ENCODE results near the gene SPAM1.
"Not testable (repeated sequence)": the region's sequence is repeated elsewhere in the genome, so short reads cannot be mapped to it uniquely, and the experiment has no call there.

The SPAM1 gene

DNA sequence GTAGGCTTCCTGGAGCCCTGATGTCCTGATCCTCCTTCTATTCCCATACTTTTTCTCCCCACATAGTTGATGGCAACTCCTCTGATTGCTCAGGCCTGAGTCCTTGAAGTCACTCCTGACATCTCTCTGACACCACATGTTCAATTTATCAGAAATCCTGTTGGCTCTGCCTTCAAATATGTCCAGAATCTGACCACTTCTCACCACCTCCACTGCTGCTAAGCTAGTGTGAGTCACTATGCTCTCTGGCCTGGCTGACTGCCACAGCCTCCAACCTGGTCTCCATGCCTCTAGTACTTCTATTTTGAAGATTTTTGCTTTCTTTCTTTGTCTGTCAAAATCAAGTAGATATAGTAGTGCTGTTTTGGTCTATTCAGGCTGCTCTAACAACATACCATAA is 54.8 kb downstream of the SPAM1 start:
- Histone ChIP-seq H3K9ac (ENCODE audit: low read depth in 1 of 2, low read length in 2 of 2) (no peak overlapping the region), H3K4me1 (ENCODE audit: control insufficient read depth in 1 of 2, insufficient read depth in 2 of 2, low read length in 2 of 2) (no peaks in the 10 kb centered on the region), H3K9me3 (ENCODE audit: control insufficient read depth in 1 of 2, low read length in 2 of 2) (peaks cover 0 to 2% of the 10 kb centered on the region in 2 donors), H3K4me3 (ENCODE audit: low read depth in 1 of 2, low read length in 2 of 2) (no peak overlapping the region), H3K36me3 (ENCODE audit: control insufficient read depth in 1 of 2, insufficient read depth in 2 of 2, low read length in 2 of 2) (no peaks in the 10 kb centered on the region), H3K27ac (ENCODE audit: low read depth, low read length) (no peak overlapping the region), H3K27me3 (ENCODE audit: control insufficient read depth in 1 of 2, insufficient read depth in 2 of 2, low read length in 2 of 2) (no peaks in the 10 kb centered on the region)

DNA sequence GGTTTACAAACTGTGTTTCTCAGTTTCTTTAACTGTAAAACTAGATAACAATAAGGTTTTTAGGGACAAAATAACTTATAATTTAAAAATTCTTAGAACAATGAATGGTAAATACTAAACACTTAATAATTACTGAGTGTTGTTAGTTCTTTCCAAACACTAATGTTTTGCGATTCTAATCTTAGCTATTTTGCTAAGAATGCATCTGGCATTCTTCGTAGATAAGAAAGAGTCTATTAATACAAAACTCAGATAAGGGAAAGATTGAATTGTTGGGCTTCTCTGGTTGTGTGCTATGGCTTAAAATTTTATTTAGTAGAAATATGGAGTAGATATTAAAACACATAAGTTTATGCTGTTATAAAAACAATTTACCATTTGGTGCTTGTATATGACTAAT is 62.4 kb downstream of the SPAM1 start:
- no peaks in the 10 kb centered on the region for H3K9me3 ChIP-seq (ENCODE audit: control insufficient read depth in 1 of 2, low read length in 2 of 2)
- H3K27me3 ChIP-seq (ENCODE audit: control insufficient read depth in 1 of 2, insufficient read depth in 2 of 2, low read length in 2 of 2) = no peaks in the 10 kb centered on the region
- no peak overlapping the region for H3K4me3 ChIP-seq (ENCODE audit: low read depth in 1 of 2, low read length in 2 of 2)
- no peaks in the 10 kb centered on the region for H3K4me1 ChIP-seq (ENCODE audit: control insufficient read depth in 1 of 2, insufficient read depth in 2 of 2, low read length in 2 of 2)
- no peak overlapping the region for H3K27ac ChIP-seq (ENCODE audit: low read depth, low read length)
- H3K9ac ChIP-seq (ENCODE audit: low read depth in 1 of 2, low read length in 2 of 2) = no peak overlapping the region
- H3K36me3 ChIP-seq (ENCODE audit: control insufficient read depth in 1 of 2, insufficient read depth in 2 of 2, low read length in 2 of 2) = no peaks in the 10 kb centered on the region

DNA sequence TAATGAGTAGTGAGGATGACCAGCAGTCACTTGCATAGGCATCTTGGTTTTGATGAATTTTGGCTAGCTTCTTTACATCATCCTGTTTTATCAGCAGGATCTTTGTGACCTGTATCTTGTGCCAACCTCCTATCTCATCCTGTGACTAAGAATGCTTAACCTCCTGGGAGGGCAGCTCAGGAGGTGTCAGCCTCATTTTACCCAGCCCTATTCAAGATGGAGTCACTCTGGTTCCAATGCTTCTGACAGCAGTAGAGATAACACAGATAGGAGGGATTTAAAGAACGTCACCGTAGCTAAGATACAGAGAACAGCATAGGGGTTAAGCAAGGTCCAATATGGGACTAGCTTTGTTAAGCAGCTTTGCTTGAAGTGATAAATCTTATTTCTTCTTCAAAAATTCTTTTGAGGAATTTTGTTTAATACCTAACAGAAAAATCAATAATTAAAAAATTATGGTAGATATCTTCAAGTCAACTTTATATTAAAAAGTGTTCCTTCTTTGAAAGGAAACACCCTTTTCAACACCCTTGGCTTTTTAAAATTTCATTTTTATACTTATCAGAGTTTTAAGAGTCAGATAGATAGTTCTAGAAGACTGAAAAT is 68.0 kb downstream of the SPAM1 start:
- no peaks in the 10 kb centered on the region for H3K27me3 ChIP-seq (ENCODE audit: control insufficient read depth in 1 of 2, insufficient read depth in 2 of 2, low read length in 2 of 2)

DNA sequence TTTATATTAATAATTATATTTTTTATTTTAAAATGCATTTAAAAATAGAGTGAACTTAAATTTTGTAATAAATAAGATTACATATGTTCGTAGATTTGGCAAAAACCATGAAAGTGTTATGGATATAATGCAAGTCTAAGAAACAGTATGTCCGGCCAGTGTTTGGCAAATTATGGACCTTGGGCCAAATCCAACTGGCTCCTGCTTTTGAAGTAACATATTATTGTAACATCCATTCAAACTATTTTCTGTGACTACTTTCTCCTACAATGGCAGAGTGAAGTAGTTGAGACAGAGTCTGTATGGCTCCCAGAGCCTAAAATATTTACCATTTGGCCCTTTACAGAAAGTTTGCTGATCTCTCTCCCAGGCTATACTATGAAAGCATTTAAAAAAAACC is 69.0 kb downstream of the SPAM1 start:
- Histone ChIP-seq H3K4me3 (ENCODE audit: low read depth in 1 of 2, low read length in 2 of 2) (no peak overlapping the region), H3K36me3 (ENCODE audit: control insufficient read depth in 1 of 2, insufficient read depth in 2 of 2, low read length in 2 of 2) (no peaks in the 10 kb centered on the region), H3K27me3 (ENCODE audit: control insufficient read depth in 1 of 2, insufficient read depth in 2 of 2, low read length in 2 of 2) (no peaks in the 10 kb centered on the region), H3K9me3 (ENCODE audit: control insufficient read depth in 1 of 2, low read length in 2 of 2) (no peaks in the 10 kb centered on the region), H3K4me1 (ENCODE audit: control insufficient read depth in 1 of 2, insufficient read depth in 2 of 2, low read length in 2 of 2) (no peaks in the 10 kb centered on the region), H3K27ac (ENCODE audit: low read depth, low read length) (no peak overlapping the region), H3K9ac (ENCODE audit: low read depth in 1 of 2, low read length in 2 of 2) (no peak overlapping the region)

More for the DNA sequence above, 68.0 kb downstream of the SPAM1 start:
- no peaks in the 10 kb centered on the region for H3K4me1 ChIP-seq (ENCODE audit: control insufficient read depth in 1 of 2, insufficient read depth in 2 of 2, low read length in 2 of 2)
- no peaks in the 10 kb centered on the region for H3K36me3 ChIP-seq (ENCODE audit: control insufficient read depth in 1 of 2, insufficient read depth in 2 of 2, low read length in 2 of 2)
- H3K27ac ChIP-seq (ENCODE audit: low read depth, low read length) = no peak overlapping the region
- no peaks in the 10 kb centered on the region for H3K9me3 ChIP-seq (ENCODE audit: control insufficient read depth in 1 of 2, low read length in 2 of 2)
- no peak overlapping the region for H3K4me3 ChIP-seq (ENCODE audit: low read depth in 1 of 2, low read length in 2 of 2)
- H3K9ac ChIP-seq (ENCODE audit: low read depth in 1 of 2, low read length in 2 of 2) = no peak overlapping the region

DNA sequence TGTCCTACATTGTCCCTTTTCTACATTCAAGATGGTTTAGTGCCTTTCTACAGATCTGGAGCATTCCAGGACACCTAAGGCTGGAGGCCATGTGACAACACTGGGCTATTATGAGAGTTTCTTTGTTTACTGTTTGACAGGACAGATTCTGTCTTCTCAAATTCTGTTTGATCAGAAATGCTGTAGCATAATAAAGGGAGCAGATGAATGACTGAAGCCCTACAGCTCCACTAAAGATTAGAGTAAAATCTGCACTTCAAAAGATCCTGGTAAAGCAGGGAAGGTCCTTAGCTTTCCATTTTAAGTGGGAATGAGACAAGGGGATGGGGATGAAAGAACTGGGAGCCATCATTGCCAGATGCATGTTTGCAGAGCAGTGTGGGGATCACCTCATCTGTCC is 69.4 kb downstream of the SPAM1 start:
- Histone ChIP-seq H3K9ac (ENCODE audit: low read depth in 1 of 2, low read length in 2 of 2) (no peak overlapping the region), H3K4me3 (ENCODE audit: low read depth in 1 of 2, low read length in 2 of 2) (no peak overlapping the region), H3K27ac (ENCODE audit: low read depth, low read length) (no peak overlapping the region), H3K4me1 (ENCODE audit: control insufficient read depth in 1 of 2, insufficient read depth in 2 of 2, low read length in 2 of 2) (no peaks in the 10 kb centered on the region), H3K27me3 (ENCODE audit: control insufficient read depth in 1 of 2, insufficient read depth in 2 of 2, low read length in 2 of 2) (no peaks in the 10 kb centered on the region), H3K36me3 (ENCODE audit: control insufficient read depth in 1 of 2, insufficient read depth in 2 of 2, low read length in 2 of 2) (no peaks in the 10 kb centered on the region), H3K9me3 (ENCODE audit: control insufficient read depth in 1 of 2, low read length in 2 of 2) (no peaks in the 10 kb centered on the region)

DNA sequence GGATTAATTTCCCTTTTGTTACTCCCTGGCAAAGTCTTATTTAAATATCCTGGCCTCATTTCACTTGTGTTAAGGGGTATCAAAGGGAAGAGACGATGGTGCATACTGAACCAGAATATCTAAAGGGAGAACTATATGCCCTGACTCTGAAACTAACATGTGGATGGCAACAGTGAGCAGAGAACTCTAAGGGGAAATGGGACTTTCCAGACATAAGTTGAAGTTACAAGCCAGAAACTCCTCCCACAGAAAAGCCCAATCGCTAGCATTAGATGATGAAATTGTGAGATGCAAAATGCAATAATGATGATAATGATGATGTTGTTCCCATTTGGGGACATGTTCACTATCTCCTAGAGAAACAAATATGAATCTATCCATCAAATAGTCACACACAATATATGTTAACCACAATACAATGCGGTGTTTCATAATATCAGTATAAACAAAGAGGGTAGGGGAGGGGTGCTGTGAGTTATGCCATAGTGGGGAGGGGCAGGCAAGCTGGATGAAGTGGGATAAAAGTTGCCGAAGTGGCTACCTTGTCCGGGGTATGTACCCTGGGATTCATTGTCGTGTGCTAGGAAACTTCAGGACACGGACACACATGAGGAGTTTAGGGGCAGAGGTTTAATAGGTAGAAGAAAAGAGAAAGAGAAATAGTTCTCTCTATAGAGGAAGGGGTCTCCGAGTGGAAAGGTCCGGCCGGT is 70.7 kb downstream of the SPAM1 start:
- Histone ChIP-seq H3K9me3 (ENCODE audit: control insufficient read depth in 1 of 2, low read length in 2 of 2) (no peaks in the 10 kb centered on the region), H3K27me3 (ENCODE audit: control insufficient read depth in 1 of 2, insufficient read depth in 2 of 2, low read length in 2 of 2) (no peaks in the 10 kb centered on the region), H3K9ac (ENCODE audit: low read depth in 1 of 2, low read length in 2 of 2) (no peak overlapping the region), H3K4me3 (ENCODE audit: low read depth in 1 of 2, low read length in 2 of 2) (no peak overlapping the region), H3K4me1 (ENCODE audit: control insufficient read depth in 1 of 2, insufficient read depth in 2 of 2, low read length in 2 of 2) (no peaks in the 10 kb centered on the region), H3K36me3 (ENCODE audit: control insufficient read depth in 1 of 2, insufficient read depth in 2 of 2, low read length in 2 of 2) (no peaks in the 10 kb centered on the region), H3K27ac (ENCODE audit: low read depth, low read length) (no peak overlapping the region)

DNA sequence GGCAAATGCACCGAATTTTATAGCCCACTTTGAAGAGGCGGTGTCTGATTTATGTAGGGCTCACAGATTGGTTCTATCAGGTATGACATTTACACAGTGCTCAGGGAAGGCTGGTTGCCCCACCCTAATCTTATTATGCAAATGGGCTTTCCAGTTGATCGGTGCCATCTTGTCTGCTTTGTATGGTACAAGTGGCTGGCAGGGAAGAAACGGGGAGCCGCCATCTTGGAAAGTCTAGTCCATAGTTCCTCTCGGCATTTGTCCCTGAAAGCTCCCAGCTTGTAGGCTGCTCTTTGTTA is 71.2 kb downstream of the SPAM1 start:
- Histone ChIP-seq H3K27ac (ENCODE audit: low read depth, low read length) (no peak overlapping the region), H3K9ac (ENCODE audit: low read depth in 1 of 2, low read length in 2 of 2) (no peak overlapping the region), H3K27me3 (ENCODE audit: control insufficient read depth in 1 of 2, insufficient read depth in 2 of 2, low read length in 2 of 2) (no peaks in the 10 kb centered on the region), H3K36me3 (ENCODE audit: control insufficient read depth in 1 of 2, insufficient read depth in 2 of 2, low read length in 2 of 2) (no peaks in the 10 kb centered on the region), H3K4me3 (ENCODE audit: low read depth in 1 of 2, low read length in 2 of 2) (no peak overlapping the region), H3K9me3 (ENCODE audit: control insufficient read depth in 1 of 2, low read length in 2 of 2) (peaks cover 0 to 3% of the 10 kb centered on the region in 2 donors), H3K4me1 (ENCODE audit: control insufficient read depth in 1 of 2, insufficient read depth in 2 of 2, low read length in 2 of 2) (no peaks in the 10 kb centered on the region)

DNA sequence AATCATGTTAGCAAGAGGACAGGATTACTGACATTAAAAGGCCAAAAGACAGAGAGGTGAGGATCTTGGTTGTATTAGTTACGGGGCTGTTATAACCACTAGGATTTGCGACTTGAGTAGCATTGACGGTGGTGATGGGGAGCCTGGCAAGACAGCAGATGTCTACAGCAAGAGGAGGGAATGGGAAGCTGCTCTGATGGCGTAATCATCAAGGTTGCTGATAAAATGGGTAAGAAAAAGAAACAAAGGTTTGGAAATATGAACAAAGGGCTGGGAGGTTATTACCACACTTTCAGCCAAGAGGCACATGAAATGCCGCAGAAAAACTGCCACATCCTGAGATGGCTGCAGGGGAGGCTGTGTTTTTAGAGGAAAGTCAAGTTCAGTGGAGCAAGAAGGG is 73.9 kb downstream of the SPAM1 start:
- Histone ChIP-seq H3K27me3 (ENCODE audit: control insufficient read depth in 1 of 2, insufficient read depth in 2 of 2, low read length in 2 of 2) (no peaks in the 10 kb centered on the region), H3K9me3 (ENCODE audit: control insufficient read depth in 1 of 2, low read length in 2 of 2) (peaks cover 0 to 8% of the 10 kb centered on the region in 2 donors), H3K36me3 (ENCODE audit: control insufficient read depth in 1 of 2, insufficient read depth in 2 of 2, low read length in 2 of 2) (no peaks in the 10 kb centered on the region), H3K4me3 (ENCODE audit: low read depth in 1 of 2, low read length in 2 of 2) (no peak overlapping the region), H3K4me1 (ENCODE audit: control insufficient read depth in 1 of 2, insufficient read depth in 2 of 2, low read length in 2 of 2) (no peaks in the 10 kb centered on the region), H3K27ac (ENCODE audit: low read depth, low read length) (no peak overlapping the region), H3K9ac (ENCODE audit: low read depth in 1 of 2, low read length in 2 of 2) (no peak overlapping the region)

DNA sequence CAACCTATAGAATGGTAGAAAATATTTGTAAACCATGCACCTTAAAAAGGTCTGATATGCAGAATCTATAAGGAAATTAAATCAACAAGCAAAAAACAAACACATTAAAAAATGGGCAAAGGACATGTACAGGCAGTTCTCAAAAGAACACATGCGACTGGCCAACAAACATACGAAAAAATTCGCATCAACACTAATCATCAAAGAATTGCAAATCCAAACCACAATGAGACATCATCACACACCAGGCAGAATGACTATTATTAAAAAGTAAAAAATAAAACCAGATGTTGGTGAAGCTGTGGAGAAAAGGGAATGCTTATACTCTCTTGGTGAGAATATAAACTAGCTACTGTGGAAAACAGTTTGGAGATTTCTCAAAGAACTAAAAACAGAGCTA is 74.7 kb downstream of the SPAM1 start:
- H3K9me3 ChIP-seq (ENCODE audit: control insufficient read depth in 1 of 2, low read length in 2 of 2) = peaks cover 0 to 8% of the 10 kb centered on the region in 2 donors
- H3K27me3 ChIP-seq (ENCODE audit: control insufficient read depth in 1 of 2, insufficient read depth in 2 of 2, low read length in 2 of 2) = no peaks in the 10 kb centered on the region

DNA sequence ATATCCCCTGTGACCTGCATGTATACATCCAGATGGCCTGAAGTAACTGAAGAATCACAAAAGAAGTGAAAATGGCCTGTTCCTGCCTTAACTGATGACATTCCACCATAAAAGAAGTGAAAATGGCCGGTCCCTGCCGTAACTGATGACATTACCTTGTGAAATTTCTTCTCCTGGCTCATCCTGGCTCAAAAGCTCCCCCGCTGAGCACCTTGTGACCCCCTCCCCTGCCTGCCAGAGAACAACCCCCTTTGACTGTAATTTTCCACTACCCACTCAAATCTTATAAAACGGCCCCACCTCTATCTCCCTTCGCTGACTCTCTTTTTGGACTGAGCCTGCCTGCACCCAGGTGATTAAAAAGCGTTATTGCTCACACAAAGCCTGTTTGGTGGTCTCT is 83.3 kb downstream of the SPAM1 start:
- H3K27me3 ChIP-seq (ENCODE audit: control insufficient read depth in 1 of 2, insufficient read depth in 2 of 2, low read length in 2 of 2); H3K4me3 ChIP-seq (ENCODE audit: low read depth in 1 of 2, low read length in 2 of 2); H3K9ac ChIP-seq (ENCODE audit: low read depth in 1 of 2, low read length in 2 of 2); H3K27ac ChIP-seq (ENCODE audit: low read depth, low read length); H3K4me1 ChIP-seq (ENCODE audit: control insufficient read depth in 1 of 2, insufficient read depth in 2 of 2, low read length in 2 of 2); H3K9me3 ChIP-seq (ENCODE audit: control insufficient read depth in 1 of 2, low read length in 2 of 2); H3K36me3 ChIP-seq (ENCODE audit: control insufficient read depth in 1 of 2, insufficient read depth in 2 of 2, low read length in 2 of 2): not testable (repeated sequence)

More for the DNA sequence above, 74.7 kb downstream of the SPAM1 start:
- Histone ChIP-seq H3K4me3 (ENCODE audit: low read depth in 1 of 2, low read length in 2 of 2) (no peak overlapping the region), H3K36me3 (ENCODE audit: control insufficient read depth in 1 of 2, insufficient read depth in 2 of 2, low read length in 2 of 2) (no peaks in the 10 kb centered on the region), H3K27ac (ENCODE audit: low read depth, low read length) (no peak overlapping the region), H3K9ac (ENCODE audit: low read depth in 1 of 2, low read length in 2 of 2) (no peak overlapping the region), H3K4me1 (ENCODE audit: control insufficient read depth in 1 of 2, insufficient read depth in 2 of 2, low read length in 2 of 2) (no peaks in the 10 kb centered on the region)
